HCT116 (cell line): ENCODE data around the gene NPPC. TPM values are rescaled to one million over a fixed set of nuclear protein-coding genes. Genes with fewer than 3 reads are reported as not detected.

ENCODE experiments used
- ATAC-seq: fragments of 200-7000 bp; cut with Tn5 transposase; 2 replicates; pipeline ENCODE4 v1.9.1; 2020; ENCODE audit warnings: mild to moderate bottlenecking, moderate library complexity
- BruUV-seq: library from RNA; stranded (reverse); fragments of 400-500 nt; replicated peaks from 2 replicates; lab custom pipeline; 2021; lab: Mats Ljungman, UMichigan
- CTCF ChIA-PET: fragments of 300-600 bp; sonication (Branson Sonifier 250); formaldehyde crosslinking; loops from one replicate; lab custom pipeline; 2021; ENCODE audit warnings: antibody characterized with exemption; lab: Charles Lee
- POLR2A ChIA-PET: fragments of 300-600, 350-600 bp; sonication (Branson Sonifier 250); formaldehyde crosslinking; loops from one replicate; lab custom pipeline; 2021; ENCODE audit warnings: antibody characterized with exemption; lab: Charles Lee
- RAD21 ChIA-PET, 2 experiments: fragments of 300-600 bp; sonication (Branson Sonifier 250); formaldehyde crosslinking; loops; one replicate each; lab custom pipeline; 2023; ENCODE audit warnings: low total read pairs in 2 of 2; ENCODE audit not compliant: uncharacterized antibody in 2 of 2, unreplicated experiment in 2 of 2, low non-redundant PET in 1 of 2; lab: Charles Lee
- DNase-seq: peaks from one replicate; pipeline ENCODE4 v3.0.0-alpha.2; 2010; ENCODE audit warnings: low read depth, low spot score
- H2AFZ ChIP-seq: fragments of 200-600 bp; shearing (Covaris generic), sonication (generic); 2 replicates; pipeline ENCODE4 v1.6.1; 2017; ENCODE audit warnings: low read depth, mixed run types, mixed read lengths, antibody characterized with exemption, low read length; ENCODE audit not compliant: poor library complexity, severe bottlenecking
- H3K27ac ChIP-seq: 2 replicates; pipeline ENCODE4 v1.5.1; 2012; ENCODE audit warnings: low read depth, low read length
- H3K27me3 ChIP-seq: fragments of 200-600 bp; sonication (generic); 2 replicates; pipeline ENCODE4 v1.6.1; 2016; ENCODE audit warnings: mixed run types, low read length, mixed read lengths; ENCODE audit not compliant: insufficient read depth
- H3K36me3 ChIP-seq, 2 experiments: fragments of 200-500 bp in 1 of 2; fragments of 200-600 bp in 1 of 2; sonication (Bioruptor generic) in 1 of 2; sonication (generic) in 1 of 2; 2 replicates each; pipeline versions ENCODE4 v1.5.1 to v1.6.1; 2014 to 2016; ENCODE audit warnings: low read length in 2 of 2, inconsistent platforms in 1 of 2, mixed read lengths in 1 of 2, mixed run types in 1 of 2; ENCODE audit not compliant: insufficient read depth in 2 of 2, control insufficient read depth in 1 of 2
- H3K4me1 ChIP-seq, 2 experiments: fragments of 200-600 bp in 1 of 2; sonication (generic) in 1 of 2; 2 replicates each; pipeline versions ENCODE4 v1.5.1 to v1.6.1; 2012 to 2017; ENCODE audit warnings: low read length in 2 of 2, inconsistent platforms in 1 of 2, mild to moderate bottlenecking in 1 of 2, mixed read lengths in 1 of 2, mixed run types in 1 of 2, moderate library complexity in 1 of 2; ENCODE audit not compliant: insufficient read depth in 2 of 2, control insufficient read depth in 1 of 2
- H3K4me2 ChIP-seq: fragments of 200-600 bp; sonication (generic); 2 replicates; pipeline ENCODE4 v1.6.1; 2017; ENCODE audit warnings: mixed run types, low read length, mixed read lengths
- H3K4me3 ChIP-seq, 2 experiments: fragments of 200-600 bp in 1 of 2; sonication (generic) in 1 of 2; replicated peaks in 1 of 2; 2 replicates each; pipeline ENCODE4 v1.5.1; 2011 to 2016; ENCODE audit warnings: low read length in 2 of 2, control low read depth in 1 of 2, low read depth in 1 of 2, mild to moderate bottlenecking in 1 of 2, mixed read lengths in 1 of 2, mixed run types in 1 of 2
- H3K79me2 ChIP-seq: fragments of 200-600 bp; sonication (generic); 2 replicates; pipeline ENCODE4 v1.6.1; 2017; ENCODE audit warnings: mild to moderate bottlenecking, mixed run types, low read length, moderate library complexity, mixed read lengths; ENCODE audit not compliant: insufficient read depth
- H3K9ac ChIP-seq: fragments of 200-600 bp; sonication (generic); 2 replicates; pipeline ENCODE4 v1.6.1; 2016; ENCODE audit warnings: low read length, mixed read lengths
- H3K9me2 ChIP-seq: fragments of 200-600 bp; sonication (generic), shearing (Covaris generic); 2 replicates; pipeline ENCODE4 v1.6.1; 2017; ENCODE audit warnings: mixed run types, mild to moderate bottlenecking, moderate library complexity; ENCODE audit not compliant: insufficient read depth
- H3K9me3 ChIP-seq, 2 experiments: fragments of 200-500 bp in 1 of 2; fragments of 200-600 bp in 1 of 2; sonication (Bioruptor generic) in 1 of 2; sonication (generic) in 1 of 2; 2 replicates each; pipeline ENCODE4 v1.6.1; 2014 to 2017; ENCODE audit warnings: low read length in 2 of 2, mixed read lengths in 2 of 2, inconsistent platforms in 1 of 2, low read depth in 1 of 2, mild to moderate bottlenecking in 1 of 2, mixed run types in 1 of 2, moderate library complexity in 1 of 2; ENCODE audit not compliant: control insufficient read depth in 1 of 2, insufficient read depth in 1 of 2
- H4K20me1 ChIP-seq: fragments of 200-600 bp; sonication (generic), shearing (Covaris generic); 2 replicates; pipeline ENCODE4 v1.6.1; 2017; ENCODE audit warnings: mixed run types, mild to moderate bottlenecking, moderate library complexity; ENCODE audit not compliant: insufficient read depth
- CBX3 ChIP-seq: IDR thresholded peaks from 2 replicates; pipeline ENCODE4 v1.6.1; 2012; ENCODE audit warnings: low read depth
- CEBPB ChIP-seq: IDR thresholded peaks from 2 replicates; pipeline ENCODE4 v1.6.1; 2012; ENCODE audit warnings: low read depth
- CTCF ChIP-seq, 3 experiments: fragments of 200-600 bp in 1 of 3; sonication (generic) in 1 of 3; IDR thresholded peaks in 2 of 3; conservative IDR thresholded peaks in 1 of 3; 2 replicates each; pipeline ENCODE4 v1.5.1; 2012 to 2017; ENCODE audit warnings: low read depth in 2 of 3, low read length in 2 of 3, antibody characterized with exemption in 1 of 3, borderline replicate concordance in 1 of 3, control low read depth in 1 of 3, mild to moderate bottlenecking in 1 of 3, mixed read lengths in 1 of 3, mixed run types in 1 of 3, moderate library complexity in 1 of 3; ENCODE audit not compliant: insufficient read depth in 1 of 3
- EGR1 ChIP-seq: IDR thresholded peaks from 2 replicates; pipeline ENCODE4 v1.6.1; 2012; ENCODE audit warnings: low read depth
- JUND ChIP-seq: IDR thresholded peaks from 2 replicates; pipeline ENCODE4 v1.6.1; 2012
- MAX ChIP-seq: IDR thresholded peaks from 2 replicates; pipeline ENCODE4 v1.6.1; 2012
- POLR2A ChIP-seq: IDR thresholded peaks from 2 replicates; pipeline ENCODE4 v1.7.0; 2011; ENCODE audit warnings: borderline replicate concordance; ENCODE audit not compliant: insufficient read depth, insufficient read length; ENCODE audit errors: extremely low read depth
- RAD21 ChIP-seq: IDR thresholded peaks from 2 replicates; pipeline ENCODE4 v1.6.1; 2012; ENCODE audit warnings: low read depth, mild to moderate bottlenecking
- SIN3A ChIP-seq: IDR thresholded peaks from 2 replicates; pipeline ENCODE4 v1.6.1; 2012; ENCODE audit warnings: low read depth
- SRF ChIP-seq: IDR thresholded peaks from 2 replicates; pipeline ENCODE4 v1.6.1; 2012; ENCODE audit warnings: low read depth
- TCF7L2 ChIP-seq: IDR thresholded peaks from 2 replicates; pipeline ENCODE4 v1.7.0; 2011; ENCODE audit warnings: borderline replicate concordance, inconsistent platforms; ENCODE audit not compliant: insufficient read depth, insufficient read length; ENCODE audit errors: extremely low read depth
- intact Hi-C: fragments of 100-400 bp; cut with micrococcal nuclease; formaldehyde crosslinking; loops from 2 replicates; pipeline ENCODE4 v1.10.0; 2022
- total RNA-seq: library from RNA; stranded (reverse); gene quantifications from one replicate; pipeline ENCODE4 v1.2.1, GENCODE V29; 2021; ENCODE audit not compliant: unreplicated experiment

Gene NPPC
- total RNA-seq, 1 experiment from 2014 or later, result 0.52 TPM

GRCh38 chr2:231934441-231935206, 8.4 kb upstream of the NPPC start (continued):
- no peak for TF ChIP-seq TCF7L2
- TF ChIP-seq CBX3, result no peak
- TF ChIP-seq SIN3A, result no peak
- TF ChIP-seq CEBPB, result no peak
- no peak for TF ChIP-seq MAX
- no peak for TF ChIP-seq CTCF (IDR thresholded peaks at IDR 0.05 in 2 of 3, conservative IDR thresholded peaks at IDR 0.05 in 1 of 3; ENCODE audit: borderline replicate concordance in 1 of 3, insufficient read depth in 1 of 3, low read depth in 2 of 3, low read length in 2 of 3)
- no peak for TF ChIP-seq POLR2A

- Histone ChIP-seq H3K27me3 (no peaks in the 10 kb centered on the region), H3K9me2 (no peaks in the 10 kb centered on the region), H3K9ac (no peak overlapping the region), H3K9me3 (no peaks in the 10 kb centered on the region), H3K36me3 (no peaks in the 10 kb centered on the region), H3K4me1 (no peaks in the 10 kb centered on the region), H3K4me2 (no peak overlapping the region), H4K20me1 (no peaks in the 10 kb centered on the region), H3K27ac (no peak overlapping the region), H3K4me3 (no peak overlapping the region), H2AFZ (no peak overlapping the region), H3K79me2 (no peaks in the 10 kb centered on the region)
- ChIA-PET POLR2A (no interaction called here), CTCF (no interaction called here), RAD21 (no interaction called here)
- TF ChIP-seq SIN3A (no peak), SRF (no peak), JUND (no peak), EGR1 (no peak), RAD21 (no peak)
- DNase-seq (no peak), ATAC-seq (no peak)
- intact Hi-C loops, result no loop called here
- BruUV-seq, result no TSS peak
These were observed 7.8 kb upstream of the NPPC start for GRCh38 chr2:231933916-231934401.
